ENCODE results near the gene PPP1CA. TPM values are rescaled to one million over a fixed set of nuclear protein-coding genes. Genes with fewer than 3 reads are reported as not detected.
"Not testable (repeated sequence)": the region's sequence is repeated elsewhere in the genome, so short reads cannot be mapped to it uniquely, and the experiment has no call there.

PPP1CA gene
- total RNA-seq, 2 donors from 2014 or later: 168 to 215 TPM

- peaks cover under 1% of the 10 kb centered on the region for H3K4me1 ChIP-seq (replicated peaks)
- no peak for DNase-seq (ENCODE audit: low spot score)
These were observed 4.2 kb upstream of the PPP1CA start for GRCh38 chr11:67405688-67406339.

GRCh38 chr11:67405196-67405567 is 3.5 kb upstream of the PPP1CA start:
- Histone ChIP-seq H3K4me1 (replicated peaks) (peaks cover 7% of the 10 kb centered on the region), H3K27me3 (replicated peaks; ENCODE audit: insufficient read depth) (no peaks in the 10 kb centered on the region), H3K9me3 (no peaks in the 10 kb centered on the region), H3K27ac (no peak overlapping the region), H3K4me3 (no peak overlapping the region), H3K36me3 (no peaks in the 10 kb centered on the region)
- no peak for TF ChIP-seq CTCF (IDR thresholded peaks at IDR 0.05)
- TF ChIP-seq POLR2A (IDR thresholded peaks at IDR 0.05): no peak
- no peak for TF ChIP-seq POLR2AphosphoS5 (IDR thresholded peaks at IDR 0.05)
- 80% methylated on average over 5 of the region's 6 CpGs for WGBS
- DNase-seq (ENCODE audit: low spot score): no peak
- intact Hi-C loops (cut with DNase I): no loop called here

More at GRCh38 chr11:67405688-67406339, 4.2 kb upstream of the PPP1CA start:
- Histone ChIP-seq H3K9me3 (no peaks in the 10 kb centered on the region), H3K27ac (no peak overlapping the region), H3K36me3 (no peaks in the 10 kb centered on the region), H3K4me3 (no peak overlapping the region), H3K27me3 (replicated peaks; ENCODE audit: insufficient read depth) (no peaks in the 10 kb centered on the region)
- 85% methylated on average over 9 of the region's 9 CpGs for WGBS
- intact Hi-C loops (cut with DNase I): no loop called here
- no peak for TF ChIP-seq CTCF (IDR thresholded peaks at IDR 0.05)

GRCh38 chr11:67404515-67405195 is 3.0 kb upstream of the PPP1CA start:
- H3K27me3 ChIP-seq (replicated peaks; ENCODE audit: insufficient read depth): no peaks in the 10 kb centered on the region
- H3K4me3 ChIP-seq: no peak overlapping the region

GRCh38 chr11:67403085-67403484 is 1.4 kb upstream of the PPP1CA start:
- intact Hi-C loops (cut with DNase I): loop anchor here (5.0 kb wide), 2 partner anchors 64 to 104 kb away; partner anchors contain the start of genes CDK2AP2, PITPNM1 and TMEM134
- not testable (repeated sequence) for H3K4me3 ChIP-seq; H3K27ac ChIP-seq; DNase-seq (ENCODE audit: low spot score); H3K9me3 ChIP-seq; H3K27me3 ChIP-seq (replicated peaks; ENCODE audit: insufficient read depth)
- Histone ChIP-seq H3K4me1 (replicated peaks) (peaks cover 15% of the 10 kb centered on the region), H3K36me3 (peaks cover 6 to 13% of the 10 kb centered on the region in 2 donors)
- 95% methylated on average over 9 of the region's 9 CpGs for WGBS

More at GRCh38 chr11:67404515-67405195, 3.0 kb upstream of the PPP1CA start:
- Histone ChIP-seq H3K4me1 (replicated peaks) (peaks cover 12% of the 10 kb centered on the region), H3K27ac (no peak overlapping the region), H3K36me3 (no peaks in the 10 kb centered on the region), H3K9me3 (no peaks in the 10 kb centered on the region)
- DNase-seq (ENCODE audit: low spot score): no peak
- TF ChIP-seq POLR2AphosphoS5 (IDR thresholded peaks at IDR 0.05) (no peak), POLR2A (IDR thresholded peaks at IDR 0.05) (no peak), CTCF (IDR thresholded peaks at IDR 0.05) (no peak)
- 58% methylated on average over 13 of the region's 13 CpGs for WGBS
- intact Hi-C loops (cut with DNase I): loop anchor here (5.0 kb wide), 2 partner anchors 63 to 103 kb away; partner anchors contain the start of genes CDK2AP2, PITPNM1 and TMEM134

- H3K27me3 ChIP-seq (replicated peaks; ENCODE audit: insufficient read depth); DNase-seq (ENCODE audit: low spot score); H3K9me3 ChIP-seq: not testable (repeated sequence)
- Histone ChIP-seq H3K27ac (peak overlapping the region; percentile 86 to 96), H3K4me3 (peak overlapping the region in 1 of 2 donors; percentile 94), H3K36me3 (peaks cover 6 to 13% of the 10 kb centered on the region in 2 donors), H3K4me1 (replicated peaks) (peaks cover 15% of the 10 kb centered on the region)
- intact Hi-C loops (cut with DNase I): loop anchor here (5.0 kb wide), 2 partner anchors 65 to 105 kb away; partner anchors contain the start of genes CDK2AP2, PITPNM1 and TMEM134
- 56% methylated on average over 19 of the region's 19 CpGs for WGBS
These were observed 658 bp upstream of the PPP1CA start for GRCh38 chr11:67402192-67402839.
